Measurements from ENCODE around the gene EWSR1. TPM values are rescaled to one million over a fixed set of nuclear protein-coding genes. Genes with fewer than 3 reads are reported as not detected.

Gene EWSR1
- total and polyA plus RNA-seq, 2 donors (not counting 1 experiment from before 2014, with no cell fraction given), result 281 to 295 TPM

DNA sequence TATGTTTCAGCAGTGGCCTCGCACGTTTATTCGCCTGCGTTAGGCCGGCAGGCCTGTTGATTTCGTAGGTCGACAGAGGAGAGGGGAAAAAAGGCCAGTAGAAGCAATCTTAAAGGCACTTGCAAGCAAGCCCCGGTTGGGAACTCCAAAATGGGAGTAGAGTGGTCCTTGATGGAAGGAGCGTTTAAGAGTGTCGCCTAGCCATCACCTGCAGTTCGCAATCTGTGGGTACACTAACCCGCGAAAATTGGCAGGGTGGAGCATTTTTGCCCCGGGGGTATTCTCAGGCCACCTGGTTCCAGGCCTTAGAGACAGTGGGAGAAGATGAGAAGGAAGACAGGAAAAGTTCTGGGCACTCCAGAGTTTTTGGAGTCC is 1.1 kb downstream of the EWSR1 start:
- H3K27me3 Mint-ChIP-seq, result no peaks in the 10 kb centered on the region
- intact Hi-C loops (cut with micrococcal nuclease), result loop anchor here (5.0 kb wide), 4 partner anchors 118 to 613 kb away; partner anchors contain the start of genes AP1B1, MTMR3, NF2 and UQCR10
- peak overlapping the region; percentile 96 for H3K27ac Mint-ChIP-seq
- under 1% methylated on average over 14 of the region's 14 CpGs for WGBS (ENCODE audit: insufficient coverage)
- DNase-seq, result peak; percentile 22
- POLR2A ChIA-PET, result interaction anchor here (0.7 to 0.9 kb wide), 2 partner anchors 60 to 356 kb away, joined by 3 to 5 read pairs; no protein-coding TSS in a partner anchor
- no peaks in the 10 kb centered on the region for H3K9me3 Mint-ChIP-seq (ENCODE audit: insufficient read depth)
- Histone ChIP-seq H3K27me3 (replicated peaks in 1 of 4; ENCODE audit: control extremely low read depth in 1 of 4, control insufficient read depth in 3 of 4, insufficient read depth in 4 of 4, low read length in 3 of 4) (no peaks in the 10 kb centered on the region), H3K4me2 (replicated peaks; ENCODE audit: low read depth, low read length, poor library complexity, severe bottlenecking) (peak overlapping the region; percentile 94), H3K27ac (ENCODE audit: low read length in 2 of 2) (peak overlapping the region in 1 of 2 donors; percentile 99), H3K36me3 (replicated peaks in 1 of 2; ENCODE audit: control extremely low read depth in 1 of 2, control insufficient read depth in 1 of 2, extremely low read depth in 1 of 2, insufficient read depth in 2 of 2, low read length in 1 of 2) (peaks cover 0 to 28% of the 10 kb centered on the region in 2 experiments), H3K4me1 (ENCODE audit: control insufficient read depth in 2 of 2, insufficient read depth in 2 of 2, low read length in 2 of 2) (peaks cover 42 to 47% of the 10 kb centered on the region in 2 donors), H2AFZ (ENCODE audit: insufficient read depth, low read depth, low read length, poor library complexity, severe bottlenecking) (peak overlapping the region; percentile 93), H3K9ac (ENCODE audit: low read length) (peak overlapping the region; percentile 96), H3K79me2 (ENCODE audit: control insufficient read depth, insufficient read depth, low read length) (peaks cover 78% of the 10 kb centered on the region), H3K4me3 (ENCODE audit: control extremely low read depth in 1 of 5, extremely low read depth in 1 of 5, insufficient read depth in 1 of 5, low read depth in 2 of 5, low read length in 4 of 5) (peak overlapping the region; percentile 53 to 96 (median 80)), H4K20me1 (ENCODE audit: control insufficient read depth, insufficient read depth, low read length, poor library complexity, severe bottlenecking) (peaks cover 55% of the 10 kb centered on the region), H3K9me3 (ENCODE audit: control extremely low read depth in 1 of 3, control insufficient read depth in 2 of 3, insufficient read depth in 1 of 3, low read length in 2 of 3) (no peaks in the 10 kb centered on the region)
- H3K4me1 Mint-ChIP-seq, result peaks cover 57% of the 10 kb centered on the region
- CTCF ChIA-PET, result no interaction called here
- H3K4me3 Mint-ChIP-seq, result peak overlapping the region; percentile 93
- TF ChIP-seq CTCF (IDR thresholded peaks at IDR 0.05) (no peak), EZH2 (IDR thresholded peaks at IDR 0.05; ENCODE audit: borderline replicate concordance, insufficient read depth, low read depth, low read length, poor library complexity, severe bottlenecking) (no peak)
- ATAC-seq (ENCODE audit: low read depth), result no peak

GRCh38 chr22:29269731-29270474 is 1.8 kb downstream of the EWSR1 start:
- H3K4me3 ChIP-seq (ENCODE audit: control extremely low read depth in 1 of 5, extremely low read depth in 1 of 5, insufficient read depth in 1 of 5, low read depth in 2 of 5, low read length in 4 of 5), result peak overlapping the region; percentile 53 to 96 (median 80)
- ChIA-PET POLR2A (interaction anchor here (0.7 kb wide), 1 partner anchor 60 kb away, joined by 3 read pairs; no protein-coding TSS in a partner anchor), CTCF (interaction anchor here (1.2 kb wide), 1 partner anchor 24 kb away, joined by 3 read pairs; no protein-coding TSS in a partner anchor)
- intact Hi-C loops (cut with micrococcal nuclease), result loop anchor here (5.0 kb wide), 4 partner anchors 117 to 612 kb away; partner anchors contain the start of genes AP1B1, MTMR3, NF2 and UQCR10
- H4K20me1 ChIP-seq (ENCODE audit: control insufficient read depth, insufficient read depth, low read length, poor library complexity, severe bottlenecking), result peaks cover 58% of the 10 kb centered on the region
- H2AFZ ChIP-seq (ENCODE audit: insufficient read depth, low read depth, low read length, poor library complexity, severe bottlenecking), result no peak overlapping the region
- peaks cover 2 to 35% of the 10 kb centered on the region in 2 experiments for H3K36me3 ChIP-seq (replicated peaks in 1 of 2; ENCODE audit: control extremely low read depth in 1 of 2, control insufficient read depth in 1 of 2, extremely low read depth in 1 of 2, insufficient read depth in 2 of 2, low read length in 1 of 2)
- no peaks in the 10 kb centered on the region for H3K27me3 ChIP-seq (replicated peaks in 1 of 4; ENCODE audit: control extremely low read depth in 1 of 4, control insufficient read depth in 3 of 4, insufficient read depth in 4 of 4, low read length in 3 of 4)
- no peak for TF ChIP-seq CTCF (IDR thresholded peaks at IDR 0.05)
- TF ChIP-seq EZH2 (IDR thresholded peaks at IDR 0.05; ENCODE audit: borderline replicate concordance, insufficient read depth, low read depth, low read length, poor library complexity, severe bottlenecking), result no peak
- peaks cover 83% of the 10 kb centered on the region for H3K79me2 ChIP-seq (ENCODE audit: control insufficient read depth, insufficient read depth, low read length)
- DNase-seq (peak; percentile 21), ATAC-seq (ENCODE audit: low read depth) (no peak)
- peak overlapping the region; percentile 94 for H3K4me2 ChIP-seq (replicated peaks; ENCODE audit: low read depth, low read length, poor library complexity, severe bottlenecking)
- H3K9ac ChIP-seq (ENCODE audit: low read length), result peak overlapping the region; percentile 96
- H3K4me3 Mint-ChIP-seq, result peak overlapping the region; percentile 93
- H3K27ac ChIP-seq (ENCODE audit: low read length in 2 of 2), result peak overlapping the region in 1 of 2 donors; percentile 99
- H3K9me3 ChIP-seq (ENCODE audit: control extremely low read depth in 1 of 3, control insufficient read depth in 2 of 3, insufficient read depth in 1 of 3, low read length in 2 of 3), result no peaks in the 10 kb centered on the region
- no peaks in the 10 kb centered on the region for H3K9me3 Mint-ChIP-seq (ENCODE audit: insufficient read depth)
- no peaks in the 10 kb centered on the region for H3K27me3 Mint-ChIP-seq
- peaks cover 42 to 47% of the 10 kb centered on the region in 2 donors for H3K4me1 ChIP-seq (ENCODE audit: control insufficient read depth in 2 of 2, insufficient read depth in 2 of 2, low read length in 2 of 2)
- peaks cover 61% of the 10 kb centered on the region for H3K4me1 Mint-ChIP-seq
- 0% methylated on average over 1 of the region's 13 CpGs for WGBS (ENCODE audit: insufficient coverage)
- peak overlapping the region; percentile 96 for H3K27ac Mint-ChIP-seq

Data from B cell (primary cell).